Activated naive CD4-positive, alpha-beta T cell treated with anti-CD3 and anti-CD28 coated beads, Interleukin-2, amount 10 ng/mL, durations not matched to agents 7 days and 5 days (primary cell): ENCODE data around the gene DNMT3A.

Source experiments
- CTCF ChIA-PET: fragments of 350-600 bp; sonication (Branson Sonifier 250); formaldehyde crosslinking; loops from one replicate; lab custom pipeline; 2021; ENCODE audit warnings: antibody characterized with exemption; lab: Charles Lee
- DNase-seq: peaks from one replicate; pipeline ENCODE4 v3.0.0-alpha.2; 2020
- H3K27ac Mint-ChIP-seq: one replicate; pipeline ENCODE4 v1.8.0; 2021; ENCODE audit warnings: mild to moderate bottlenecking, moderate library complexity, mixed read lengths
- H3K27me3 Mint-ChIP-seq: one replicate; pipeline ENCODE4 v1.8.0; 2021; ENCODE audit warnings: mild to moderate bottlenecking, mixed read lengths
- H3K36me3 Mint-ChIP-seq: one replicate; pipeline ENCODE4 v1.8.0; 2021; ENCODE audit warnings: mixed read lengths
- H3K4me1 Mint-ChIP-seq: one replicate; pipeline ENCODE4 v1.8.0; 2021; ENCODE audit warnings: mixed read lengths
- H3K4me3 Mint-ChIP-seq: one replicate; pipeline ENCODE4 v1.8.0; 2021; ENCODE audit warnings: mild to moderate bottlenecking, moderate library complexity, mixed read lengths
- H3K9me3 Mint-ChIP-seq: one replicate; pipeline ENCODE4 v1.8.0; 2021; ENCODE audit warnings: mixed read lengths

DNMT3A gene

GRCh38 chr2:25251422-25252273 lies 90.1 kb downstream of the DNMT3A start:
- Mint-ChIP-seq H3K27me3 (no peaks in the 10 kb centered on the region), H3K36me3 (peaks cover 52% of the 10 kb centered on the region), H3K4me3 (peak overlapping the region; percentile 76), H3K9me3 (no peaks in the 10 kb centered on the region), H3K27ac (peak overlapping the region; percentile 81), H3K4me1 (peaks cover 32% of the 10 kb centered on the region)
- no peak for DNase-seq
- CTCF ChIA-PET: interaction anchor here (1.0 to 1.6 kb wide), 3 partner anchors 22 to 25 kb away, joined by 3 to 4 read pairs (median 3); no protein-coding TSS in a partner anchor

GRCh38 chr2:25251071-25251421 lies 90.7 kb downstream of the DNMT3A start:
- DNase-seq: peak; percentile 51
- H3K27me3 Mint-ChIP-seq: no peaks in the 10 kb centered on the region
- H3K4me1 Mint-ChIP-seq: peaks cover 32% of the 10 kb centered on the region
- no peaks in the 10 kb centered on the region for H3K9me3 Mint-ChIP-seq
- CTCF ChIA-PET: interaction anchor here (1.0 to 1.7 kb wide), 5 partner anchors 21 to 26 kb away, joined by 3 to 8 read pairs (median 3); no protein-coding TSS in a partner anchor
- H3K4me3 Mint-ChIP-seq: peak overlapping the region; percentile 76
- peaks cover 50% of the 10 kb centered on the region for H3K36me3 Mint-ChIP-seq
- H3K27ac Mint-ChIP-seq: peak overlapping the region; percentile 81

GRCh38 chr2:25250331-25251070 lies 91.2 kb downstream of the DNMT3A start:
- H3K36me3 Mint-ChIP-seq: peaks cover 51% of the 10 kb centered on the region
- peak overlapping the region; percentile 75 for H3K27ac Mint-ChIP-seq
- H3K9me3 Mint-ChIP-seq: no peaks in the 10 kb centered on the region
- H3K4me1 Mint-ChIP-seq: peaks cover 32% of the 10 kb centered on the region
- peak overlapping the region; percentile 76 for H3K4me3 Mint-ChIP-seq
- peak; percentile 34 for DNase-seq
- CTCF ChIA-PET: interaction anchor here (1.3 to 1.7 kb wide), 3 partner anchors 22 to 25 kb away, joined by 3 to 8 read pairs (median 4); no protein-coding TSS in a partner anchor
- no peaks in the 10 kb centered on the region for H3K27me3 Mint-ChIP-seq

GRCh38 chr2:25249785-25250184 lies 91.9 kb downstream of the DNMT3A start:
- Mint-ChIP-seq H3K9me3 (no peaks in the 10 kb centered on the region), H3K27me3 (no peaks in the 10 kb centered on the region), H3K4me3 (peak overlapping the region; percentile 5), H3K36me3 (peaks cover 50% of the 10 kb centered on the region), H3K27ac (no peak overlapping the region), H3K4me1 (peaks cover 30% of the 10 kb centered on the region)
- DNase-seq: no peak
- CTCF ChIA-PET: interaction anchor here (1.4 to 1.7 kb wide), 2 partner anchors 21 to 26 kb away, joined by 3 to 8 read pairs; no protein-coding TSS in a partner anchor

- no peak for DNase-seq
- CTCF ChIA-PET: interaction anchor here (0.6 kb wide), 1 partner anchor 661 kb away, joined by 4 read pairs; no protein-coding TSS in a partner anchor
- peaks cover 24% of the 10 kb centered on the region for H3K4me1 Mint-ChIP-seq
- H3K27me3 Mint-ChIP-seq: no peaks in the 10 kb centered on the region
- H3K4me3 Mint-ChIP-seq: no peak overlapping the region
- peaks cover 44% of the 10 kb centered on the region for H3K36me3 Mint-ChIP-seq
- no peak overlapping the region for H3K27ac Mint-ChIP-seq
- H3K9me3 Mint-ChIP-seq: no peaks in the 10 kb centered on the region
Observed at GRCh38 chr2:25247792-25248512, 93.8 kb downstream of the DNMT3A start.

- Mint-ChIP-seq H3K4me3 (no peak overlapping the region), H3K36me3 (peaks cover 52% of the 10 kb centered on the region), H3K4me1 (peaks cover 20% of the 10 kb centered on the region), H3K27me3 (no peaks in the 10 kb centered on the region), H3K9me3 (no peaks in the 10 kb centered on the region), H3K27ac (no peak overlapping the region)
- CTCF ChIA-PET: no interaction called here
- no peak for DNase-seq
Observed at GRCh38 chr2:25246558-25247290, 95.0 kb downstream of the DNMT3A start.

GRCh38 chr2:25246001-25246400 lies 95.7 kb downstream of the DNMT3A start:
- Mint-ChIP-seq H3K36me3 (peaks cover 57% of the 10 kb centered on the region), H3K27me3 (no peaks in the 10 kb centered on the region), H3K27ac (no peak overlapping the region), H3K4me1 (peaks cover 16% of the 10 kb centered on the region), H3K9me3 (no peaks in the 10 kb centered on the region), H3K4me3 (no peak overlapping the region)
- CTCF ChIA-PET: no interaction called here
- no peak for DNase-seq

GRCh38 chr2:25245141-25245540 lies 96.6 kb downstream of the DNMT3A start:
- no peaks in the 10 kb centered on the region for H3K27me3 Mint-ChIP-seq
- H3K4me1 Mint-ChIP-seq: peaks cover 8% of the 10 kb centered on the region
- no peak overlapping the region for H3K4me3 Mint-ChIP-seq
- CTCF ChIA-PET: no interaction called here
- DNase-seq: no peak
- H3K36me3 Mint-ChIP-seq: peaks cover 61% of the 10 kb centered on the region
- no peak overlapping the region for H3K27ac Mint-ChIP-seq
- no peaks in the 10 kb centered on the region for H3K9me3 Mint-ChIP-seq

GRCh38 chr2:25243995-25244394 lies 97.7 kb downstream of the DNMT3A start:
- DNase-seq: no peak
- Mint-ChIP-seq H3K27me3 (no peaks in the 10 kb centered on the region), H3K4me1 (no peaks in the 10 kb centered on the region), H3K4me3 (no peak overlapping the region), H3K27ac (peak overlapping the region; percentile 29), H3K9me3 (no peaks in the 10 kb centered on the region), H3K36me3 (peaks cover 60% of the 10 kb centered on the region)
- CTCF ChIA-PET: no interaction called here

GRCh38 chr2:25241452-25241851 lies 100.3 kb downstream of the DNMT3A start:
- no peak overlapping the region for H3K27ac Mint-ChIP-seq
- no peak for DNase-seq
- peaks cover 64% of the 10 kb centered on the region for H3K36me3 Mint-ChIP-seq
- H3K4me3 Mint-ChIP-seq: no peak overlapping the region
- CTCF ChIA-PET: interaction anchor here (1.2 kb wide), 1 partner anchor 31 kb away, joined by 3 read pairs; no protein-coding TSS in a partner anchor
- H3K27me3 Mint-ChIP-seq: no peaks in the 10 kb centered on the region
- no peaks in the 10 kb centered on the region for H3K4me1 Mint-ChIP-seq
- no peaks in the 10 kb centered on the region for H3K9me3 Mint-ChIP-seq

GRCh38 chr2:25240636-25241035 lies 101.1 kb downstream of the DNMT3A start:
- no peaks in the 10 kb centered on the region for H3K9me3 Mint-ChIP-seq
- CTCF ChIA-PET: interaction anchor here (0.9 kb wide), 1 partner anchor 12 kb away, joined by 3 read pairs; no protein-coding TSS in a partner anchor
- no peaks in the 10 kb centered on the region for H3K27me3 Mint-ChIP-seq
- no peak overlapping the region for H3K4me3 Mint-ChIP-seq
- H3K27ac Mint-ChIP-seq: peak overlapping the region; percentile 12
- H3K4me1 Mint-ChIP-seq: no peaks in the 10 kb centered on the region
- DNase-seq: no peak
- H3K36me3 Mint-ChIP-seq: peaks cover 61% of the 10 kb centered on the region

GRCh38 chr2:25238920-25239319 lies 102.8 kb downstream of the DNMT3A start:
- DNase-seq: no peak
- H3K9me3 Mint-ChIP-seq: no peaks in the 10 kb centered on the region
- H3K4me1 Mint-ChIP-seq: no peaks in the 10 kb centered on the region
- H3K27me3 Mint-ChIP-seq: no peaks in the 10 kb centered on the region
- H3K4me3 Mint-ChIP-seq: no peak overlapping the region
- H3K27ac Mint-ChIP-seq: no peak overlapping the region
- peaks cover 69% of the 10 kb centered on the region for H3K36me3 Mint-ChIP-seq
- CTCF ChIA-PET: no interaction called here

- peaks cover 75% of the 10 kb centered on the region for H3K36me3 Mint-ChIP-seq
- no peaks in the 10 kb centered on the region for H3K9me3 Mint-ChIP-seq
- DNase-seq: no peak
- H3K27ac Mint-ChIP-seq: peak overlapping the region; percentile 60
- CTCF ChIA-PET: no interaction called here
- no peaks in the 10 kb centered on the region for H3K27me3 Mint-ChIP-seq
- no peak overlapping the region for H3K4me3 Mint-ChIP-seq
- no peaks in the 10 kb centered on the region for H3K4me1 Mint-ChIP-seq
Observed at GRCh38 chr2:25237764-25238163, 104.0 kb downstream of the DNMT3A start.
